Large intestine (tissue), 12 donors: Measurements from ENCODE around the gene ZNF641. TPM values are rescaled to one million over a fixed set of nuclear protein-coding genes. Genes with fewer than 3 reads are reported as not detected.

ENCODE experiments used
- DNase-seq, 2 donors: peaks; one replicate each; pipeline versions ENCODE4 v3.0.0 to v3.0.0-alpha.2; 2013
- H3K27ac ChIP-seq: one replicate; pipeline ENCODE4 v1.5.1; 2013; ENCODE audit warnings: low read length
- H3K27me3 ChIP-seq: 2 replicates; pipeline ENCODE4 v1.6.1; 2013; ENCODE audit warnings: low read length; ENCODE audit not compliant: control insufficient read depth, insufficient read depth
- H3K36me3 ChIP-seq: 2 replicates; pipeline ENCODE4 v1.6.1; 2013; ENCODE audit warnings: low read length; ENCODE audit not compliant: control insufficient read depth, insufficient read depth
- H3K4me1 ChIP-seq: one replicate; pipeline ENCODE4 v1.6.1; 2013; ENCODE audit warnings: low read length; ENCODE audit not compliant: control insufficient read depth, insufficient read depth
- H3K4me3 ChIP-seq: one replicate; pipeline ENCODE4 v1.5.1; 2013; ENCODE audit warnings: low read length
- H3K9me3 ChIP-seq: one replicate; pipeline ENCODE4 v1.6.1; 2013; ENCODE audit warnings: mild to moderate bottlenecking, low read depth, low read length, moderate library complexity; ENCODE audit not compliant: control insufficient read depth
- WGBS: methylation state at CpG from one replicate; pipeline ENCODE4 v1.1.5; 2013; ENCODE audit warnings: low lambda C conversion rate; ENCODE audit not compliant: insufficient coverage; 5-methylcytosine and 5-hydroxymethylcytosine counted together
- long read RNA-seq, 11 donors: transcript quantifications; one replicate each; lab custom pipeline, GENCODE V29; 2026
- polyA plus RNA-seq: library from polyadenylated mRNA; unstranded; fragments of 120-200 nt; gene quantifications from one replicate; pipeline ENCODE4 v1.2.1, GENCODE V29; 2013

Gene ZNF641
- 23.0 TPM for polyA plus RNA-seq
- long read RNA-seq, donor 1, partial matches to known transcripts = 0 of 2 reads
- long read RNA-seq, donor 1, other reads (novel, unspliced or antisense) = 0 of 2 reads
- long read RNA-seq, donor 2, full-length matches to known transcripts = 6 of 6 reads
- long read RNA-seq, donor 2, partial matches to known transcripts = 0 of 6 reads
- long read RNA-seq, donor 2, other reads (novel, unspliced or antisense) = 0 of 6 reads
- long read RNA-seq, donor 3 = 0 reads
- long read RNA-seq, donor 4 = 0 reads
- long read RNA-seq, donor 5, partial matches to known transcripts = 0 of 2 reads
- long read RNA-seq, donor 5, other reads (novel, unspliced or antisense) = 0 of 2 reads
- long read RNA-seq, donor 6, transcript ZNF641-205 (6 exons, 1,823 nt) = major isoform, 6 of 7 reads
- long read RNA-seq, donor 6, partial matches to known transcripts = 0 of 7 reads
- long read RNA-seq, donor 6, other reads (novel, unspliced or antisense) = 0 of 7 reads
- long read RNA-seq, donor 7, partial matches to known transcripts = 0 of 2 reads
- long read RNA-seq, donor 7, other reads (novel, unspliced or antisense) = 0 of 2 reads
- long read RNA-seq, donor 8, partial matches to known transcripts = 0 of 2 reads
- long read RNA-seq, donor 8, other reads (novel, unspliced or antisense) = 0 of 2 reads
- long read RNA-seq, donor 9, partial matches to known transcripts = 0 of 2 reads
- long read RNA-seq, donor 9, other reads (novel, unspliced or antisense) = 0 of 2 reads
- long read RNA-seq, donor 10, partial matches to known transcripts = 0 of 4 reads
- long read RNA-seq, donor 10, other reads (novel, unspliced or antisense) = 0 of 4 reads
- long read RNA-seq, donor 11, partial matches to known transcripts = 0 of 1 reads
- long read RNA-seq, donor 11, other reads (novel, unspliced or antisense) = 0 of 1 reads

GRCh38 chr12:48350249-48351021, at the start of gene ZNF641:
ZNF641 (minus strand) TSS chr12:48350919; CDS start chr12:48348090, 2,829 bp downstream.
- no CpG with 5 or more reads among the region's 61 CpGs for WGBS
- H3K36me3 ChIP-seq = peaks cover 27% of the 10 kb centered on the region
- DNase-seq = peak; percentile 75 to 90
- H3K27ac ChIP-seq = peak within 1 kb of the TSS; percentile 86
- peaks cover 16% of the 10 kb centered on the region for H3K4me1 ChIP-seq
- peak within 1 kb of the TSS; percentile 76 for H3K4me3 ChIP-seq
- no peaks in the 10 kb centered on the region for H3K9me3 ChIP-seq
- no peaks in the 10 kb centered on the region for H3K27me3 ChIP-seq

- DNase-seq = no peak
- no peaks in the 10 kb centered on the region for H3K9me3 ChIP-seq
- H3K4me3 ChIP-seq = no peak overlapping the region
- peaks cover 4% of the 10 kb centered on the region for H3K27me3 ChIP-seq
- no CpG with 5 or more reads among the region's 2 CpGs for WGBS
- H3K36me3 ChIP-seq = no peaks in the 10 kb centered on the region
- H3K27ac ChIP-seq = no peak overlapping the region
- H3K4me1 ChIP-seq = no peaks in the 10 kb centered on the region
Measured at GRCh38 chr12:48390026-48390425, 39.3 kb upstream of the ZNF641 start.

- no CpG with 5 or more reads among the region's 3 CpGs for WGBS
- no peak for DNase-seq
Measured at GRCh38 chr12:48389409-48389808, 38.7 kb upstream of the ZNF641 start.

GRCh38 chr12:48388938-48389337, 38.2 kb upstream of the ZNF641 start:
- Histone ChIP-seq H3K4me1 (no peaks in the 10 kb centered on the region), H3K4me3 (no peak overlapping the region), H3K27me3 (peaks cover 4% of the 10 kb centered on the region), H3K9me3 (no peaks in the 10 kb centered on the region), H3K27ac (no peak overlapping the region), H3K36me3 (no peaks in the 10 kb centered on the region)
- DNase-seq = no peak
- WGBS = no CpG with 5 or more reads among the region's 2 CpGs

More at GRCh38 chr12:48389409-48389808, 38.7 kb upstream of the ZNF641 start:
- H3K9me3 ChIP-seq = no peaks in the 10 kb centered on the region
- H3K4me3 ChIP-seq = no peak overlapping the region
- no peaks in the 10 kb centered on the region for H3K36me3 ChIP-seq
- H3K27ac ChIP-seq = no peak overlapping the region
- H3K27me3 ChIP-seq = peaks cover 4% of the 10 kb centered on the region
- no peaks in the 10 kb centered on the region for H3K4me1 ChIP-seq

- no peaks in the 10 kb centered on the region for H3K9me3 ChIP-seq
Measured at GRCh38 chr12:48388460-48388859, 37.7 kb upstream of the ZNF641 start.

GRCh38 chr12:48380596-48380995, 29.9 kb upstream of the ZNF641 start:
- H3K27ac ChIP-seq = no peak overlapping the region

More at GRCh38 chr12:48388460-48388859, 37.7 kb upstream of the ZNF641 start:
- WGBS = 80% methylated on average over 1 of the region's 1 CpG
- Histone ChIP-seq H3K27me3 (peaks cover 4% of the 10 kb centered on the region), H3K36me3 (no peaks in the 10 kb centered on the region), H3K27ac (no peak overlapping the region), H3K4me3 (no peak overlapping the region), H3K4me1 (no peaks in the 10 kb centered on the region)
- DNase-seq = no peak

GRCh38 chr12:48379794-48380193, 29.1 kb upstream of the ZNF641 start:
- Histone ChIP-seq H3K4me3 (no peak overlapping the region), H3K27ac (no peak overlapping the region), H3K27me3 (no peaks in the 10 kb centered on the region), H3K36me3 (no peaks in the 10 kb centered on the region), H3K4me1 (no peaks in the 10 kb centered on the region), H3K9me3 (no peaks in the 10 kb centered on the region)
- 70% methylated on average over 2 of the region's 4 CpGs for WGBS
- DNase-seq = no peak

More at GRCh38 chr12:48380596-48380995, 29.9 kb upstream of the ZNF641 start:
- H3K4me1 ChIP-seq = no peaks in the 10 kb centered on the region
- no peaks in the 10 kb centered on the region for H3K36me3 ChIP-seq
- H3K27me3 ChIP-seq = no peaks in the 10 kb centered on the region
- H3K4me3 ChIP-seq = no peak overlapping the region
- H3K9me3 ChIP-seq = no peaks in the 10 kb centered on the region
- no CpG with 5 or more reads among the region's 1 CpG for WGBS
- no peak for DNase-seq

- H3K4me3 ChIP-seq = no peak overlapping the region
- WGBS = no CpG with 5 or more reads among the region's 2 CpGs
- no peaks in the 10 kb centered on the region for H3K36me3 ChIP-seq
- DNase-seq = no peak
- H3K27me3 ChIP-seq = no peaks in the 10 kb centered on the region
- no peaks in the 10 kb centered on the region for H3K4me1 ChIP-seq
- no peaks in the 10 kb centered on the region for H3K9me3 ChIP-seq
- no peak overlapping the region for H3K27ac ChIP-seq
Measured at GRCh38 chr12:48377646-48378045, 26.9 kb upstream of the ZNF641 start.

GRCh38 chr12:48374164-48374563, 23.4 kb upstream of the ZNF641 start:
- no peaks in the 10 kb centered on the region for H3K27me3 ChIP-seq
- no peak overlapping the region for H3K4me3 ChIP-seq
- no peak for DNase-seq

GRCh38 chr12:48366131-48366530, 15.4 kb upstream of the ZNF641 start:
- no peak overlapping the region for H3K4me3 ChIP-seq
- peaks cover 4% of the 10 kb centered on the region for H3K9me3 ChIP-seq
- H3K27me3 ChIP-seq = no peaks in the 10 kb centered on the region
- no peaks in the 10 kb centered on the region for H3K4me1 ChIP-seq
- no peak for DNase-seq
- no peaks in the 10 kb centered on the region for H3K36me3 ChIP-seq
- 39% methylated on average over 2 of the region's 2 CpGs for WGBS
- H3K27ac ChIP-seq = no peak overlapping the region

More at GRCh38 chr12:48374164-48374563, 23.4 kb upstream of the ZNF641 start:
- Histone ChIP-seq H3K4me1 (no peaks in the 10 kb centered on the region), H3K27ac (no peak overlapping the region), H3K9me3 (no peaks in the 10 kb centered on the region), H3K36me3 (no peaks in the 10 kb centered on the region)
